GM23338 (cell line): ENCODE data around the gene PODN. TPM values are rescaled to one million over a fixed set of nuclear protein-coding genes. Genes with fewer than 3 reads are reported as not detected.

Experiments
- ATAC-seq: fragments of 200-7000 bp; cut with Tn5 transposase; 3 replicates; pipeline ENCODE4 v1.9.1; 2020
- DNase-seq: peaks from one replicate; pipeline ENCODE4 v3.0.0-alpha.2; 2015; ENCODE audit warnings: low spot score
- H2AFZ ChIP-seq: fragments of 200-600 bp; sonication (generic); 2 replicates; pipeline ENCODE4 v1.8.0; 2016; ENCODE audit warnings: antibody characterized with exemption, mild to moderate bottlenecking, moderate library complexity
- H3F3A ChIP-seq: fragments of 200-600 bp; sonication (generic); replicated peaks from 2 replicates; pipeline ENCODE4 v1.8.0; 2017; ENCODE audit warnings: antibody characterized with exemption, mixed run types, low read depth
- H3K27ac ChIP-seq: fragments of 200-600 bp; sonication (generic); 2 replicates; pipeline ENCODE4 v1.6.1; 2016; ENCODE audit warnings: low read depth
- H3K27me3 ChIP-seq: fragments of 200-600 bp; sonication (generic); 2 replicates; pipeline ENCODE4 v1.8.0; 2016; ENCODE audit warnings: mild to moderate bottlenecking, mixed run types, moderate library complexity; ENCODE audit not compliant: insufficient read depth
- H3K36me3 ChIP-seq: fragments of 200-600 bp; sonication (generic); 2 replicates; pipeline ENCODE4 v1.8.0; 2016; ENCODE audit warnings: mild to moderate bottlenecking; ENCODE audit not compliant: insufficient read depth
- H3K4me1 ChIP-seq: fragments of 200-600 bp; sonication (generic); 2 replicates; pipeline ENCODE4 v1.8.0; 2016; ENCODE audit warnings: mild to moderate bottlenecking, moderate library complexity; ENCODE audit not compliant: insufficient read depth
- H3K4me2 ChIP-seq: fragments of 200-600 bp; sonication (generic); 2 replicates; pipeline ENCODE4 v1.7.1; 2017; ENCODE audit warnings: mixed run types
- H3K4me3 ChIP-seq: fragments of 200-600 bp; sonication (generic); 2 replicates; pipeline ENCODE4 v1.6.1; 2016; ENCODE audit warnings: mixed run types
- H3K79me2 ChIP-seq: fragments of 200-600 bp; sonication (generic); replicated peaks from 2 replicates; pipeline ENCODE4 v1.8.0; 2017; ENCODE audit warnings: mild to moderate bottlenecking; ENCODE audit not compliant: insufficient read depth
- H3K9me2 ChIP-seq: fragments of 200-600 bp; sonication (generic); 2 replicates; pipeline ENCODE4 v1.8.0; 2017; ENCODE audit not compliant: insufficient read depth
- H4K20me1 ChIP-seq: fragments of 200-600 bp; sonication (generic); replicated peaks from 2 replicates; pipeline ENCODE4 v1.8.0; 2017; ENCODE audit warnings: mild to moderate bottlenecking; ENCODE audit not compliant: insufficient read depth
- H3K27ac Mint-ChIP-seq: 2 replicates; pipeline ENCODE4 v1.8.0; 2020; ENCODE audit warnings: inconsistent platforms, mild to moderate bottlenecking, moderate library complexity, mixed read lengths
- H3K27me3 Mint-ChIP-seq: 3 replicates; pipeline ENCODE4 v1.8.0; 2022; ENCODE audit warnings: low read depth, mild to moderate bottlenecking, moderate library complexity, mixed read lengths, inconsistent platforms; ENCODE audit not compliant: insufficient read depth, poor library complexity
- H3K36me3 Mint-ChIP-seq: 3 replicates; pipeline ENCODE4 v1.8.0; 2021; ENCODE audit warnings: low read depth, mild to moderate bottlenecking, inconsistent platforms, moderate library complexity, mixed read lengths
- H3K4me1 Mint-ChIP-seq: 3 replicates; pipeline ENCODE4 v1.8.0; 2020; ENCODE audit warnings: mild to moderate bottlenecking, inconsistent platforms, mixed read lengths
- H3K4me3 Mint-ChIP-seq: 3 replicates; pipeline ENCODE4 v1.8.0; 2021; ENCODE audit warnings: moderate library complexity, mild to moderate bottlenecking, inconsistent platforms, mixed read lengths
- H3K9me3 Mint-ChIP-seq: 3 replicates; pipeline ENCODE4 v1.8.0; 2020; ENCODE audit warnings: moderate library complexity, mild to moderate bottlenecking, inconsistent platforms, mixed read lengths
- CTCF ChIP-seq, 2 experiments: fragments of 200-600 bp in 1 of 2; sonication (generic) in 1 of 2; conservative IDR thresholded peaks; 2 replicates each; pipeline versions ENCODE4 v1.5.1 to v1.6.1; 2016 to 2017; ENCODE audit warnings: antibody characterized with exemption in 2 of 2, low read depth in 2 of 2, mild to moderate bottlenecking in 2 of 2, moderate library complexity in 1 of 2
- ETS1 ChIP-seq: IDR thresholded peaks from 2 replicates; pipeline ENCODE4 v1.6.1; 2016; ENCODE audit warnings: antibody characterized with exemption
- EZH2 ChIP-seq: fragments of 200-600 bp; sonication (generic); IDR thresholded peaks from one replicate; pipeline ENCODE4 v1.8.0; 2017; ENCODE audit warnings: antibody characterized with exemption, mild to moderate bottlenecking, low read depth; ENCODE audit not compliant: unreplicated experiment
- EZH2phosphoT487 ChIP-seq: fragments of 200-600 bp; sonication (generic); IDR thresholded peaks from one replicate; pipeline ENCODE4 v1.8.1; 2018; ENCODE audit warnings: antibody characterized with exemption; ENCODE audit not compliant: unreplicated experiment
- JUNB ChIP-seq: IDR thresholded peaks from one replicate; pipeline ENCODE4 v1.6.1; 2016; ENCODE audit warnings: antibody characterized with exemption; ENCODE audit not compliant: unreplicated experiment
- NANOG ChIP-seq: IDR thresholded peaks from 2 replicates; pipeline ENCODE4 v1.6.1; 2016; ENCODE audit warnings: antibody characterized with exemption, borderline replicate concordance
- POLR2AphosphoS5 ChIP-seq: IDR thresholded peaks from 2 replicates; pipeline ENCODE4 v1.6.1; 2016; ENCODE audit warnings: antibody characterized with exemption, low read depth
- STAT1 ChIP-seq: IDR thresholded peaks from one replicate; pipeline ENCODE4 v1.6.1; 2016; ENCODE audit warnings: antibody characterized with exemption; ENCODE audit not compliant: unreplicated experiment
- ZNF114 ChIP-seq: fragments of 250-450 bp; sonication (Bioruptor Pico); IDR thresholded peaks from 2 replicates; pipeline ENCODE4 v1.5.0; 2020; ENCODE audit warnings: mild to moderate bottlenecking, moderate library complexity
- ZNF331 ChIP-seq: fragments of 250-450 bp; sonication (Bioruptor Pico); IDR thresholded peaks from 2 replicates; pipeline ENCODE4 v1.5.0; 2020; ENCODE audit warnings: low read depth, mild to moderate bottlenecking, moderate library complexity
- polyA plus RNA-seq: library from polyadenylated mRNA; unstranded; fragments of >200 nt; fragmentation: Nextera tagmentation; extraction: Ambion mirVana; gene quantifications from 2 replicates; pipeline ENCODE4 v1.2.1, GENCODE V29; 2016
- total RNA-seq: library from RNA; depleted of rRNA; stranded (reverse); fragments of >200 nt; shearing (Covaris generic); gene quantifications from 2 replicates; pipeline ENCODE4 v1.2.3, GENCODE V29; 2014

The PODN gene
- total and polyA plus RNA-seq, 2 experiments from 2014 or later, result 0.16 to 0.24 TPM

GRCh38 chr1:53061859-53062707, at the start of gene PODN (continued):
- TF ChIP-seq CTCF (conservative IDR thresholded peaks at IDR 0.05; ENCODE audit: low read depth in 2 of 2) (no peak), NANOG (no peak), JUNB (no peak)

GRCh38 chr1:53014791-53015507, 47.1 kb upstream of the PODN start:
- Mint-ChIP-seq H3K27ac (peak overlapping the region; percentile 83), H3K4me3 (peak overlapping the region; percentile 88), H3K9me3 (no peaks in the 10 kb centered on the region), H3K27me3 (peaks cover 2% of the 10 kb centered on the region), H3K36me3 (no peaks in the 10 kb centered on the region), H3K4me1 (peaks cover 13% of the 10 kb centered on the region; the same call in 2 of the 3 replicates)
- Histone ChIP-seq H4K20me1 (no peaks in the 10 kb centered on the region), H3K4me3 (peak overlapping the region; percentile 56), H3K27ac (no peak overlapping the region; the same call in 1 of the 2 replicates), H3K27me3 (no peaks in the 10 kb centered on the region), H3K9me2 (no peaks in the 10 kb centered on the region), H3K4me1 (peaks cover 10% of the 10 kb centered on the region; the same call in 1 of the 2 replicates), H3K79me2 (peaks cover 14% of the 10 kb centered on the region; the same call in 1 of the 2 replicates), H3F3A (no peaks in the 10 kb centered on the region), H3K4me2 (peak overlapping the region; percentile 72), H3K36me3 (no peaks in the 10 kb centered on the region), H2AFZ (peak overlapping the region; percentile 28)
- ATAC-seq (peak; percentile 99), DNase-seq (peak; percentile 92)
- TF ChIP-seq ZNF114 (CRISPR knock-in tag) (no peak), ZNF331 (CRISPR knock-in tag) (no peak), POLR2AphosphoS5 (0 out of 2 replicates have a peak, but pooled peaks have one; percentile 35), EZH2 (no peak), JUNB (no peak), STAT1 (no peak), CTCF (conservative IDR thresholded peaks at IDR 0.05; ENCODE audit: low read depth in 2 of 2) (no peak), NANOG (no peak), ETS1 (peak; percentile 64), EZH2phosphoT487 (no peak)
